ENCODE measurements around the gene AREG.

The AREG gene

GRCh38 chr4:74460833-74461232 lies 15.9 kb downstream of the AREG start:
- DNase-seq (ENCODE audit: low read depth, low spot score): no peak

GRCh38 chr4:74463123-74463522 lies 18.2 kb downstream of the AREG start:
- no peak for DNase-seq (ENCODE audit: low read depth, low spot score)

GRCh38 chr4:74464291-74464690 lies 19.4 kb downstream of the AREG start:
- no peak for DNase-seq (ENCODE audit: low read depth, low spot score)

GRCh38 chr4:74466242-74466641 lies 21.3 kb downstream of the AREG start:
- no peak for DNase-seq (ENCODE audit: low read depth, low spot score)

GRCh38 chr4:74471264-74471663 lies 26.3 kb downstream of the AREG start:
- DNase-seq (ENCODE audit: low read depth, low spot score): no peak

GRCh38 chr4:74473155-74473811 lies 28.3 kb downstream of the AREG start:
- no peak for DNase-seq (ENCODE audit: low read depth, low spot score)

GRCh38 chr4:74474345-74475090 lies 29.6 kb downstream of the AREG start:
- DNase-seq (ENCODE audit: low read depth, low spot score): no peak

- DNase-seq (ENCODE audit: low read depth, low spot score): no peak
These were observed 30.3 kb downstream of the AREG start for GRCh38 chr4:74475091-74475800.

GRCh38 chr4:74475946-74476345 lies 31.0 kb downstream of the AREG start:
- DNase-seq (ENCODE audit: low read depth, low spot score): no peak

- DNase-seq (ENCODE audit: low read depth, low spot score): no peak
These were observed 34.1 kb downstream of the AREG start for GRCh38 chr4:74479009-74479408.

GRCh38 chr4:74480267-74480666 lies 35.3 kb downstream of the AREG start:
- DNase-seq (ENCODE audit: low read depth, low spot score): no peak

- DNase-seq (ENCODE audit: low read depth, low spot score): no peak
These were observed 37.1 kb downstream of the AREG start for GRCh38 chr4:74481891-74482609.

- DNase-seq (ENCODE audit: low read depth, low spot score): no peak
These were observed 38.4 kb downstream of the AREG start for GRCh38 chr4:74483226-74483911.

- no peak for DNase-seq (ENCODE audit: low read depth, low spot score)
These were observed 42.0 kb downstream of the AREG start for GRCh38 chr4:74486905-74487304.

- no peak for DNase-seq (ENCODE audit: low read depth, low spot score)
These were observed 42.8 kb downstream of the AREG start for GRCh38 chr4:74487771-74488170.

GRCh38 chr4:74490736-74491135 lies 45.8 kb downstream of the AREG start:
- no peak for DNase-seq (ENCODE audit: low read depth, low spot score)

GRCh38 chr4:74499986-74500781 lies 55.2 kb downstream of the AREG start:
- no peak for DNase-seq (ENCODE audit: low read depth, low spot score)

- no peak for DNase-seq (ENCODE audit: low read depth, low spot score)
These were observed 56.6 kb downstream of the AREG start for GRCh38 chr4:74501579-74501978.

- DNase-seq (ENCODE audit: low read depth, low spot score): no peak
These were observed 58.6 kb downstream of the AREG start for GRCh38 chr4:74503580-74503979.

GRCh38 chr4:74504212-74504611 lies 59.3 kb downstream of the AREG start:
- DNase-seq (ENCODE audit: low read depth, low spot score): no peak

Data from iPS DF 19.7 (cell line).